Upper lobe of left lung (tissue), 4 donors: ENCODE measurements around the gene MAPK8.

Source experiments
- POLR2A ChIP-seq, 4 donors: fragments of 450-650 bp; IDR thresholded peaks; one replicate each; pipeline ENCODE4 v1.5.1; 2016 to 2017; ENCODE audit warnings: antibody characterized with exemption in 4 of 4, mild to moderate bottlenecking in 2 of 4
- POLR2AphosphoS5 ChIP-seq, 2 donors: sonication (generic); formaldehyde crosslinking; IDR thresholded peaks; one replicate each; pipeline ENCODE4 v1.5.1; 2017; ENCODE audit warnings: antibody characterized with exemption in 2 of 2
- TF ChIP-seq, protein P1 (sequence below), 6 experiments: fragments of 450-650 bp in 4 of 6; fragments of 200-600 bp in 2 of 6; sonication (generic) in 2 of 6; IDR thresholded peaks; one replicate each; pipeline ENCODE4 v1.5.1; 2016 to 2019; ENCODE audit warnings: antibody characterized with exemption in 6 of 6

DNA sequence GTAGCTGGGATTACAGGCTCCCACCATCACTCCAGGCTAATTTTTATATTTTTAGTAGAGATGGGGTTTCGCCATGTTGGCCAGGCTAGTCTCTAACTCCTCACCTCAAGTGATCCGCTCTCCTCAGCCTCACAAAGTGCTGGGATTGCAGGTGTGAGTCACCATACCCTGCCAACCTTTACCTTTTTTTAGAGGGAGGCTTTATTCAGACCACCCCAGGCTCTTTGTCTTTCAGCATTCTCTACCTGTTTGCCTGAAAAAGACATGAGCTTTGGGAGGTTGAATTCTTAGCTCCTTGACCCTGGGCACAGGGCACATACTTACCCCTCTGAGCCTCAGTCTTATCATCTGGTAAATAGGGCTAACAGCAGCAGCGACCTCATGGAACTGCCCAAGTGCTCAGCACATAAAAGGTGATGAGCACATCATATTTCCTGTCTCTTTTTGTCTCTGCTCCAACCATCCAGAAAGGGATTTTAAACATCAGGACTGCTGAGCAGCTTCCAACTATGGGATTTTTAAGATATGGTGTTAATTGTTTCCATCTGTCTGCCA, 49.0 kb upstream of the MAPK8 start:
- TF ChIP-seq POLR2AphosphoS5 (IDR thresholded peaks at IDR 0.05) = no peak
- no peak for TF ChIP-seq POLR2A (IDR thresholded peaks at IDR 0.05)
- TF ChIP-seq, protein P1, sequence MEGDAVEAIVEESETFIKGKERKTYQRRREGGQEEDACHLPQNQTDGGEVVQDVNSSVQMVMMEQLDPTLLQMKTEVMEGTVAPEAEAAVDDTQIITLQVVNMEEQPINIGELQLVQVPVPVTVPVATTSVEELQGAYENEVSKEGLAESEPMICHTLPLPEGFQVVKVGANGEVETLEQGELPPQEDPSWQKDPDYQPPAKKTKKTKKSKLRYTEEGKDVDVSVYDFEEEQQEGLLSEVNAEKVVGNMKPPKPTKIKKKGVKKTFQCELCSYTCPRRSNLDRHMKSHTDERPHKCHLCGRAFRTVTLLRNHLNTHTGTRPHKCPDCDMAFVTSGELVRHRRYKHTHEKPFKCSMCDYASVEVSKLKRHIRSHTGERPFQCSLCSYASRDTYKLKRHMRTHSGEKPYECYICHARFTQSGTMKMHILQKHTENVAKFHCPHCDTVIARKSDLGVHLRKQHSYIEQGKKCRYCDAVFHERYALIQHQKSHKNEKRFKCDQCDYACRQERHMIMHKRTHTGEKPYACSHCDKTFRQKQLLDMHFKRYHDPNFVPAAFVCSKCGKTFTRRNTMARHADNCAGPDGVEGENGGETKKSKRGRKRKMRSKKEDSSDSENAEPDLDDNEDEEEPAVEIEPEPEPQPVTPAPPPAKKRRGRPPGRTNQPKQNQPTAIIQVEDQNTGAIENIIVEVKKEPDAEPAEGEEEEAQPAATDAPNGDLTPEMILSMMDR (IDR thresholded peaks at IDR 0.05) = no peak
